WI38 (cell line): ENCODE measurements around the gene TOX4.

Experiments
- H3K4me3 ChIP-seq: 2 replicates; pipeline ENCODE4 v1.5.1; 2011; ENCODE audit warnings: low read depth, mild to moderate bottlenecking, control low read depth, low read length
- CTCF ChIP-seq: IDR thresholded peaks from 2 replicates; pipeline ENCODE4 v1.5.1; 2012; ENCODE audit warnings: low read depth, mild to moderate bottlenecking, control low read depth, low read length

The TOX4 gene

GRCh38 chr14:21449899-21450216, 27.1 kb upstream of the TOX4 start:
- no peak overlapping the region for H3K4me3 ChIP-seq
- no peak for TF ChIP-seq CTCF

- TF ChIP-seq CTCF = no peak
Observed at GRCh38 chr14:21454843-21455544, 22.0 kb upstream of the TOX4 start.

GRCh38 chr14:21455592-21455911, 21.4 kb upstream of the TOX4 start:
- H3K4me3 ChIP-seq = peak overlapping the region; percentile 96
- no peak for TF ChIP-seq CTCF

More at GRCh38 chr14:21454843-21455544, 22.0 kb upstream of the TOX4 start:
- peak overlapping the region; percentile 96 for H3K4me3 ChIP-seq

- TF ChIP-seq CTCF = peak; percentile 27
- peak within 1 kb of the TSS; percentile 96 for H3K4me3 ChIP-seq
Observed at GRCh38 chr14:21455912-21456667, 20.9 kb upstream of the TOX4 start, which contains the start of gene CHD8. CHD8 (minus strand) TSS chr14:21456123; CDS start chr14:21431643, 24,480 bp downstream.

DNA sequence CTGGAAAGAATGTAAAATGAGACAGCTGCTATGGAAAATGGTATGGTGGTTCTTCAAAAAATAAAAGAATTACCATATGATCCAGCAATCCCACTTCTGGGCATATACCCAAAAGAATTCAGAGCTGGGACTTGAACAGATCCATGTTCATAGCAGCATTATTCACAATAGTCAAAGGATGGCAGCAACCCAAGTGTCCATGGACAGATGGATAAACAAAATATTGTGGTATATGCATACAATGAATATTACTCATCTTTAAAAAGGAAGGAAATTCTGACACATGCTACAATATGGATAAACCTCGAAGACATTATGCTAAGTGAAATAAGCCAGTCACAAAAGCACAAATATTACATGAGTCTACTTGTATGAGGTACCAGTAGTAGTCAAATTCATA, 9.4 kb upstream of the TOX4 start:
- TF ChIP-seq CTCF = no peak
- H3K4me3 ChIP-seq = no peak overlapping the region

GRCh38 chr14:21475767-21476522, 1.1 kb upstream of the TOX4 start:
- H3K4me3 ChIP-seq = peak overlapping the region; percentile 82
- TF ChIP-seq CTCF = no peak

DNA sequence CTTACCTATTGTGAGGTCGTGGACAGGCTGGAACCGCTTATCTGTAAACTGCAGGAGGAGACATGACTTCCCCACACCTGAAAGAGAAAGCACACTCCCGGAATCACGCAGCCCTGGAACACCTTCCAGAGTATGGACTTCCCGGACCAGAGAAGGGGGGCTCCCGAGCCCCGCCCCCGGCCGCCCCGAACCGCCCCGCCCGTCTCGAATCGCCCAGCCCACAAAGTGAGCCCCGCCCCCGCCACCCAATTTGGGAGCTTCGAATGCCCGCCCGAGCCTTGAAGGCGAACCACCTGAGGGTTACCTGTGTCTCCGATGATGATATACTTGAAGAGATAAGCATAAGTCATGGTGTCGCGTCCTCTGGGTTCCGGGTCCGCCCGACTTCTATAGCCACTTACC, 471 bp upstream of the TOX4 start:
- no peak for TF ChIP-seq CTCF

More for the DNA sequence above, 471 bp upstream of the TOX4 start:
- peak overlapping the region; percentile 82 for H3K4me3 ChIP-seq
